MG63 (cell line): ENCODE results near the gene ADAMTS4. TPM values are rescaled to one million over a fixed set of nuclear protein-coding genes. Genes with fewer than 3 reads are reported as not detected.

Source experiments
- DNase-seq: peaks from one replicate; pipeline ENCODE4 v3.0.0-alpha.2; 2020
- H3K27me3 ChIP-seq: fragments of 250-450 bp; sonication (Bioruptor Pico); 2 replicates; pipeline ENCODE4 v1.5.1; 2020; ENCODE audit warnings: mild to moderate bottlenecking, moderate library complexity
- H3K36me3 ChIP-seq: fragments of 250-450 bp; sonication (Bioruptor Pico); 2 replicates; pipeline ENCODE4 v1.5.1; 2020; ENCODE audit warnings: mild to moderate bottlenecking, moderate library complexity
- H3K4me3 ChIP-seq: fragments of 250-450 bp; sonication (Bioruptor Pico); 2 replicates; pipeline ENCODE4 v1.5.1; 2020; ENCODE audit warnings: mild to moderate bottlenecking, moderate library complexity
- H3K9me3 ChIP-seq: fragments of 250-450 bp; sonication (Bioruptor Pico); 2 replicates; pipeline ENCODE4 v1.5.1; 2020; ENCODE audit warnings: mild to moderate bottlenecking, moderate library complexity
- total RNA-seq: library from RNA; depleted of rRNA; stranded (reverse); fragments of >200 nt; shearing (Covaris generic); gene quantifications from 2 replicates; pipeline ENCODE4 v1.2.3, GENCODE V29; 2014; ENCODE audit warnings: low replicate concordance; rRNA removed

ADAMTS4 gene
- total RNA-seq, 1 experiment from 2014 or later = 5.2 TPM

DNA sequence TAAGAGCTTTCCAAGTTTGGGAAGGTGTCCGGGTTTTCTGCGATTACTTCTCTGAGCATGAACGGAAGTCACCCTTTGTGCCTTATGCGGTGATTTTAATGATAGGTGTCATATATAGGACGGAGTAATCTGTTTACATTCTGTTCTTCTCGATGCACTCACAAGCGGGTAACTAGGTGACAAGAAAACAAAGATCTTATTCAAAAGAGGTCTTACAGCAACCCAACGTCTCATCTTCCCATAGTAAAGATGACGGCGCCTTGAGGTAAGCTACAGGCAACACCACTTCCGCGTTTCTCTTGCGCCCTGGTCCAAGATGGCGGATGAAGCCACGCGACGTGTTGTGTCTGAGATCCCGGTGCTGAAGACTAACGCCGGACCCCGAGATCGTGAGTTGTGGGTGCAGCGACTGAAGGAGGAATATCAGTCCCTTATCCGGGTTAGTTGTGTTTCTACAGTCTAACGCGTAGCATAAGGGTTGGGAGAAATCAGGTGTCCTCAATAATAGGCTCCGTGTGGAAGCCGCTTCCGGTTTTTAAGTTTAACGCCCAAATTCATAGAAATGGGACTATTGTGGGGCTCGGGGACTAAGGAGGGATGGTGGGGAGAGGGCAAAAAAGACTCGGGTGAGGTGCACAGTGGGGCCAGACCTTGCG lies 45.0 kb downstream of the ADAMTS4 start, which contains the start of gene UFC1:
Gene UFC1, plus strand, starts transcription at position 297 of the 656 bp plus-strand sequence. Its CDS starts 20 bp downstream, at position 317.
- peaks cover 20% of the 10 kb centered on the region for H3K36me3 ChIP-seq

DNA sequence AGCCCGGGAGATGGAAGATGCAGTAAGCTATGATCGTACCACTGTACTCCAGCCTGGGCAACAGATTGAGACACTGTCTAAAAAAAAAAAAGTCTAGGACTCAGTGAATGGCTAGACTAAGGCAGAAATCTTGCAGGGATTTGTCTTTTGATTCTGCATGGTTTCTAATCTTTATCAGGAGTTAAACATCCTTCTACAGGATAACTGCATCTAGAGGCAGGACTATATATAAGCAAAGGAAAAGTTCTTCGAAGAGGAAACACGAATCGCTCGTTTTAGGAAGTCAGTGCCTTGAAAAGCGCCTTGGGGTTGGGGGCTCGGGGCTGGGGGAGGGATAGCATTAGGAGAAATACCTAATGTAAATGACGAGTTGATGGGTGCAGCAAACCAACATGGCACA lies 45.7 kb downstream of the ADAMTS4 start:
- Histone ChIP-seq H3K27me3 (no peaks in the 10 kb centered on the region), H3K9me3 (no peaks in the 10 kb centered on the region), H3K36me3 (peaks cover 15% of the 10 kb centered on the region), H3K4me3 (peak overlapping the region; percentile 73)
- no peak for DNase-seq

More for the DNA sequence above, 45.0 kb downstream of the ADAMTS4 start, which contains the start of gene UFC1:
- H3K27me3 ChIP-seq = no peaks in the 10 kb centered on the region
- H3K9me3 ChIP-seq = no peaks in the 10 kb centered on the region
- DNase-seq = peak; percentile 85
- H3K4me3 ChIP-seq = peak within 1 kb of the TSS; percentile 73

DNA sequence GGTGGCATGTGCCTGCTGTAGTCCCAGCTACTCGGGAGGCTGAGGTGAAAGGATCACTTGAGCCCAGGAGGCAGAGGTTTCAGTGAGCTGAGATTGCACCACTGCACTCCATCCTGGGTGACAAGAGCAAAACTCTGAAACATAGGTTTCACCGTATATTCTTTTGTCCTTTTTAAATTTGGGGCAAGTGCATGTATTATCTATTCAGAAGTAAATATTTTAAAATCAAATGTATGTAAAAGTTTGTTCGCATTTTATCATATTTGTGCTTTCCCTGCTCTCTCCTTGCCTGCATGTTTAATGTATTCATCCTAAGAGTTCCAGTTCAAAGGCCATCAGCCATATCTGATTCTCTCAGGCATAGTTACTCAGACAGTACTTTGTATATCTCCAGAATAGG lies 53.0 kb downstream of the ADAMTS4 start:
- no peaks in the 10 kb centered on the region for H3K27me3 ChIP-seq
- H3K36me3 ChIP-seq = no peaks in the 10 kb centered on the region
- DNase-seq = no peak
- H3K4me3 ChIP-seq = no peak overlapping the region
- no peaks in the 10 kb centered on the region for H3K9me3 ChIP-seq

DNA sequence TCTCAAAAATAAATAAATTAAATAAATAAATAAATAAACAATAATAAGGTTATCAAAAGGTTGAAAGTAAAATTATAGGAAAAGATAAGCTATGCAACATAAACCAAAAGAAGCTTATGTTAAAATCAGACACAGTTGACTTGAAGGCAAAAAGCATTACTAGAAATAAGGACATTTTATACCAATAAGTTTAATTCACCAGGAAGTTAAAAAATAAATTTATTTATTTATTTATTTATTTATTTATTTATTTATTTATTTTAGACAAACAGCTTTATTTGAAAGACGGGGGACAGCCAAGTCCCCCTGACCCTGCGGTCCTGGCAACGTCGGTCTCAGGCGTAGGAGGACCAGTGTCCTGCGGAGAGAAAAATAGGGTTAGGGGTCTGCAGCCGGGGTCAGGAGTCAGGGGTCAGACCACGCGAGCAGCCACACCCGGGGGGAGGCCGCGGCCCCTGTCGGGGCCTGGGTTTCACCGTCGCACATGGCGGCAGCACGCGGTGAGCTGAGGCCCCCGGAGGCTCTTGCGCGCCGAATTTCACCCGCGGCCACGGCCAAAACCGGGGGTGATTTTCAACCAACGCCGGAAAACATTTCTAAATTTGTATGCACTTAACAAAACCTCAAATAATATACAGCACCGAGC lies 58.0 kb downstream of the ADAMTS4 start:
- Histone ChIP-seq H3K9me3 (no peaks in the 10 kb centered on the region), H3K27me3 (no peaks in the 10 kb centered on the region), H3K36me3 (no peaks in the 10 kb centered on the region), H3K4me3 (no peak overlapping the region)
- no peak for DNase-seq

DNA sequence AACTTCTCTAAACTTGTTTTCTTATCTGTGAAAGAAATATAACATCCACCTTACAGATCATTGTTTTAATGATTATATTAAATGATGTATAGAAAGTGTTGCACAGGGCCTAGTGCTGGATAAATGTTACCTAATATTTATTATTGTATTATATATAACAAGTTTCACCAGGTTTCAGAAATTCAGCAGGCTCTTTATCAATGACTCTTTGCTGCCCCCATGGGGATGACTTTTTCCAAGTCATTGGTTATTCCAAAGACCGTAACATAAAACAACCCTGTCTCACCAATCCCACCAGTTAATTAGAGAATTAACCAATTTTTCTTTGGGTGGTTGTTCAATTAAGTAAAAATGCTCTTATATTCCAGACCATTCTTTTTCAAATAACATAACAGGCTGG lies 59.1 kb downstream of the ADAMTS4 start:
- DNase-seq = no peak
- H3K36me3 ChIP-seq = peaks cover 2% of the 10 kb centered on the region
- H3K27me3 ChIP-seq = no peaks in the 10 kb centered on the region
- H3K9me3 ChIP-seq = no peaks in the 10 kb centered on the region
- no peak overlapping the region for H3K4me3 ChIP-seq

DNA sequence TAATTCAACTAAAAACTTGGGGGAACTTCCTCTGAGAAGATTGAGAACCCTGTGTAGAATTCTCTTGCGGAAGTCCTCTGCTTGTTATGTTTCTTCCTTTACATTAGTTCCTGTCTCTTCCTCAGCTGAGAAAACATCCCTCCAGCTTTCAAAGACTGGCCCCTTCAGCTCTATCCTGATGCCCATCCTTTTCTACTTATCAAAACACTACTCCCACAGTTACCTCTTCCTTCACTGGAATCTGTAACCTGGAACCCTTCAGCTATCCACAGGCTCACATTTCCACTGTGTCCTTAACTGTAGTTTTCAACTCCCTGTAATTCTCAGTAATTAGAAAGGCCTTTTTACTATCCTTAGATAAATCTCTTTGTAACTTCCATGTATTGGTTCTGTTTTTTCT lies 60.4 kb downstream of the ADAMTS4 start:
- Histone ChIP-seq H3K27me3 (no peaks in the 10 kb centered on the region), H3K36me3 (peaks cover 6% of the 10 kb centered on the region), H3K9me3 (no peaks in the 10 kb centered on the region), H3K4me3 (no peak overlapping the region)
- DNase-seq = no peak

DNA sequence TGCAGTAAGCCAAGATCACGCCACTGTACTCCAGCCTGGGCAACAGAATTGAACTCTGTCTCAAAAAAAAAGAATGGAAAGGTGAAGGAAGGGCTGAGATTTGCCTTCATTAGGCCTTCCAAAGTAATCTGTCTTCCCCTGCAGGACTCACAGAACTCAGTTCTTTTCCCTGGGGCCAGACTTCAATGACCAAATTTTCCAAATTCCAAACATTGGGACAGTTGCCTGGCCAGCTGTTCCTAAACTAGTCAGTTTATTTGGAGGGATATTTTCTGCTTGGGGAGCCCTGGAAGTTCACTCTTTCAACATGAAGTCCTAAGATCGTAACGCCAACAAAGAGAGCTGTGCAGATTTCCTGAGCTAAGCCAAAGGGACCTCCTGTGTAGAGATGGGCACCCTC lies 61.0 kb downstream of the ADAMTS4 start:
- H3K36me3 ChIP-seq = peaks cover 6% of the 10 kb centered on the region
- no peak overlapping the region for H3K4me3 ChIP-seq
- no peaks in the 10 kb centered on the region for H3K27me3 ChIP-seq
- DNase-seq = no peak
- no peaks in the 10 kb centered on the region for H3K9me3 ChIP-seq

Other genes with a start within 250 kb of the ADAMTS4 start
- gene ITLN2, start 244.2 kb downstream of the ADAMTS4 start, total RNA-seq = not detected in 2 replicates
- 0.22 and 1.7 TPM in 2 replicates for gene F11R, start 177.9 kb downstream of the ADAMTS4 start, total RNA-seq
- gene TSTD1, start 160.1 kb downstream of the ADAMTS4 start, total RNA-seq = not detected in 2 replicates
- gene USF1, start 153.1 kb downstream of the ADAMTS4 start, total RNA-seq = 102 and 103 TPM in 2 replicates
- not detected in 2 replicates for gene ARHGAP30, start 129.2 kb downstream of the ADAMTS4 start, total RNA-seq
- not detected in 2 replicates for gene NECTIN4, start 109.5 kb downstream of the ADAMTS4 start, total RNA-seq
- gene KLHDC9, start 100.7 kb downstream of the ADAMTS4 start, total RNA-seq = not detected in 2 replicates
- 32.6 and 36.1 TPM in 2 replicates for gene PFDN2, start 81.0 kb downstream of the ADAMTS4 start, total RNA-seq
- 8.9 and 14.1 TPM in 2 replicates for gene NIT1, start 80.9 kb downstream of the ADAMTS4 start, total RNA-seq
- 33.2 and 39.8 TPM in 2 replicates for gene DEDD, start 66.4 kb downstream of the ADAMTS4 start, total RNA-seq
- gene UFC1, start 45.1 kb downstream of the ADAMTS4 start, total RNA-seq = 118 and 178 TPM in 2 replicates
- gene USP21, start 39.6 kb downstream of the ADAMTS4 start, total RNA-seq = 3.5 and 4.2 TPM in 2 replicates
- 7.9 and 40.3 TPM in 2 replicates for gene PPOX, start 32.6 kb downstream of the ADAMTS4 start, total RNA-seq
- gene B4GALT3, start 21.5 kb downstream of the ADAMTS4 start, total RNA-seq = 20.5 and 25.7 TPM in 2 replicates
- gene NDUFS2, start 3.3 kb upstream of the ADAMTS4 start, total RNA-seq = 129 and 194 TPM in 2 replicates
- gene FCER1G, start 16.2 kb upstream of the ADAMTS4 start, total RNA-seq = 5.3 TPM in 1 of 2 replicates, not detected in the other
- gene APOA2, start 24.6 kb upstream of the ADAMTS4 start, total RNA-seq = not detected in 2 replicates
- 24.0 and 39.6 TPM in 2 replicates for gene TOMM40L, start 27.0 kb upstream of the ADAMTS4 start, total RNA-seq
- not detected in 2 replicates for gene NR1I3, start 39.1 kb upstream of the ADAMTS4 start, total RNA-seq
- not detected in 2 replicates for gene PCP4L1, start 59.7 kb upstream of the ADAMTS4 start, total RNA-seq
- gene MPZ, start 110.9 kb upstream of the ADAMTS4 start, total RNA-seq = 0.07 TPM in 1 of 2 replicates, not detected in the other
- 466 and 501 TPM in 2 replicates for gene SDHC, start 115.3 kb upstream of the ADAMTS4 start, total RNA-seq
- gene CFAP126, start 168.8 kb upstream of the ADAMTS4 start, total RNA-seq = not detected in 2 replicates